GM18526 (cell line): Measurements from ENCODE around the gene PKMYT1.

Experiments
- POLR2A ChIP-seq: IDR thresholded peaks from 3 replicates; pipeline ENCODE4 v1.6.1; 2011; ENCODE audit not compliant: insufficient read length; ENCODE audit errors: extremely low read depth

Gene PKMYT1

DNA sequence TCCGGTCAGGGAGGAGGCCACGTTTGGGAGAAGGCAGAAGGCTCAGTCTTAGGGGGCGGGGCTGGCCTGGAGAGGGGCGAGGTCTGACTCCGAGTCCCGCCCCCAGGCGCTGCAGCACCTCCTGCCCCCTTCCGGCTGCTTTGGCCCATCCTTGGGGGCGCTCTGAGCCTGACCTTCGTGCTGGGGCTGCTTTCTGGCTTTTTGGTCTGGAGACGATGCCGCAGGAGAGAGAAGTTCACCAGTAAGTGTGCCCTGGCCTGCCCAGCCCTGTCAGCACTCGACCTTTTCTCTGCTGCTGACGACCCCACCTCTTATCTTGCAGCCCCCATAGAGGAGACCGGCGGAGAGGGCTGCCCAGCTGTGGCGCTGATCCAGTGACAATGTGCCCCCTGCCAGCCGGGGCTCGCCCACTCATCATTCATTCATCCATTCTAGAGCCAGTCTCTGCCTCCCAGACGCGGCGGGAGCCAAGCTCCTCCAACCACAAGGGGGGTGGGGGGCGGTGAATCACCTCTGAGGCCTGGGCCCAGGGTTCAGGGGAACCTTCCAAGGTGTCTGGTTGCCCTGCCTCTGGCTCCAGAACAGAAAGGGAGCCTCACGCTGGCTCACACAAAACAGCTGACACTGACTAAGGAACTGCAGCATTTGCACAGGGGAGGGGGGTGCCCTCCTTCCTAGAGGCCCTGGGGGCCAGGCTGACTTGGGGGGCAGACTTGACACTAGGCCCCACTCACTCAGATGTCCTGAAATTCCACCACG, 41.4 kb upstream of the PKMYT1 start:
- no peak for TF ChIP-seq POLR2A

DNA sequence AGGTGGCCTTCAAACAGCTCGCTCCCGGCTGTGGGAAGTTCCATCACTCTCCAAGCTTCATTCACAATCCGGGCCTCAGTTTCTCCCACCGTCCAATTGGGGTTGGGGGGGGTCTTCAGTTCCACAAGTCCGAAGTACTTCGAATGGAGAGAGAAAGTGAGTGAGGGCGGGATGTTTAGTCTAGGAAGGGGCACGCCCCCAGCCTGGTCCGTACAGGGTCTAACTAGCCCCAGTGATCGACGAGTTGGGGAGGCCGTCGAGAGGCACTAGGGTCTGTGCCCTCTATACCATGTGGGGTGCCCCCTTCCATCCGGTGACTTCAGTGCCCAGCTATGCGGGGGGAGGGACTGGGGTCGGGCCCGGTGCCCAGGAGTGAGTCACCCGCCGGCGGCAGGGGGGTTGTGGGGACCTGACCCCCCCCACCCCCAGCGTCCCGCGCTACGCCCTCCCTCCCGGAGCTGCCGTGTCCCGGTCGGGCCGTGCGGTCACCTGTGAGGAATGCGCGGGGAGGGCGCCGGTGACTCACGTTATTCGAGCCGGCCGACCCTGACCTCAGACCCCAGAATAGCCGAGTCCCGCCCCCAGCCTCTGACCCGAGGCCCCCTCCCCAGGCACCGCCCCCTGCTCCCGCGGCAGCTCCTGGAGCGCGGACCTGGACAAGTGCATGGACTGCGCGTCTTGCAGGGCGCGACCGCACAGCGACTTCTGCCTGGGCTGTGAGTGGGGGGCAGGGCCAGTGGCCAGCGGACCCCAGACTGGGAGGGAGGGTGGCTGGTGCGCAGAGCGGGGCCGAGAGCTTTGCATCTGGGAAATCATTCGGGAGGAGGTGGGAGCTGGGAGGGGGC, 40.6 kb upstream of the PKMYT1 start:
- no peak for TF ChIP-seq POLR2A

GRCh38 chr16:3020247-3020603, 40.0 kb upstream of the PKMYT1 start, which contains the start of gene TNFRSF12A:
TNFRSF12A (plus strand) TSS chr16:3020368; CDS start chr16:3020398, 30 bp downstream.
- TF ChIP-seq POLR2A: peak; percentile 79

DNA sequence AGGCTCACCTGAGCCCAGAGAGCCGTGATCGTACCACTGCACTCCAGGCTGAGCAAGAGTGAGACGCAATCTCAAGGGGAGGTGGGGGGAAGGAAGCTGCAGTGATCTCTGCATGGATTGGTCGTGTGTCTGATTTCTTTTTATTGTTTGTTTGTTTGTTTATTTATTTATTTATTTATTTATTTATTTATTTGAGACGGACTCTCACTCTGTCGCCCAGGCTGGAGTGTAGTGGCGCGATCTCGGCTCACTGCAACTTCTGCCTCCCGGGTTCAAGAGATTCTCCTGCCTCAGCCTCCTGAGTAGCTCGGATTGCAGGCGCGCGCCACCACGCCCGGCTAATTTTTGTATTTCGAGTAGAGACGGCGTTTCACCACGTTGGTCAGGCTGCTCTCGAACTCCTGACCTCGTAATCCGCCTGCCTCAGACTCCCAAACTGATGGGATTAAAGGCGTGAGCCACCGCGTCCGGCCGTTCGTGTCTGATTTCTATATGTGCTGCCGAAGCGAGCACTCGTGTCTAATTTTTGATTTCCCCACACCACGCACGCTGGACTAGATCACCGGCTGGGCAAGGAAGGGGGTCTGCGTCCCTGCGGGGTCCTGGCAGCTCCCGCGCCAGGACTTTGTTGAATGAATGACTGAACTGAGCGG, 39.5 kb upstream of the PKMYT1 start:
- TF ChIP-seq POLR2A: no peak

GRCh38 chr16:3017794-3018506, 37.7 kb upstream of the PKMYT1 start, which contains the start of gene CLDN6:
CLDN6 (minus strand) TSS chr16:3018183; CDS start chr16:3016021, 2,162 bp downstream.
- TF ChIP-seq POLR2A: no peak

- no peak for TF ChIP-seq POLR2A
Observed at GRCh38 chr16:3017344-3017743, 37.1 kb upstream of the PKMYT1 start.

- no peak for TF ChIP-seq POLR2A
Observed at GRCh38 chr16:3015865-3016521, 35.7 kb upstream of the PKMYT1 start.

DNA sequence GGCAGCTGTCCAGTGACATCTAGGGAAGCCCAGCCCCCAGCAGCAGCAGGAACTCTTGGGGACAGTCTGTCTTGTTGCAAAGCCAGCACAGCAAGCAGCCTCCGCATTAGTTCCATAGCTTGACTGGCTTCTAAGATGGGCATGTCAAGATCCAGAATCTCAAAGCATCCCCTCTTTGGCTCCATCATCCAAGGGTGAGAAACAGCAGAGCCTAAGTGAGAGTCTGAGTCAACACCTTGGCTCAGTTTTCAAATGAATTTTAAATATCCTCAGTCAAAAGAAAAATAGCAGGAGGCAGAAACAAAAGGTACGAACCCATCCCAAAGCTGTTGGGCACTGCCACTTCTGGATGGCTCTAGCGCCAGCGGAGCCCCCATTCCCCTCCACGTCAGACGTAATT, 34.7 kb upstream of the PKMYT1 start:
- TF ChIP-seq POLR2A: no peak

DNA sequence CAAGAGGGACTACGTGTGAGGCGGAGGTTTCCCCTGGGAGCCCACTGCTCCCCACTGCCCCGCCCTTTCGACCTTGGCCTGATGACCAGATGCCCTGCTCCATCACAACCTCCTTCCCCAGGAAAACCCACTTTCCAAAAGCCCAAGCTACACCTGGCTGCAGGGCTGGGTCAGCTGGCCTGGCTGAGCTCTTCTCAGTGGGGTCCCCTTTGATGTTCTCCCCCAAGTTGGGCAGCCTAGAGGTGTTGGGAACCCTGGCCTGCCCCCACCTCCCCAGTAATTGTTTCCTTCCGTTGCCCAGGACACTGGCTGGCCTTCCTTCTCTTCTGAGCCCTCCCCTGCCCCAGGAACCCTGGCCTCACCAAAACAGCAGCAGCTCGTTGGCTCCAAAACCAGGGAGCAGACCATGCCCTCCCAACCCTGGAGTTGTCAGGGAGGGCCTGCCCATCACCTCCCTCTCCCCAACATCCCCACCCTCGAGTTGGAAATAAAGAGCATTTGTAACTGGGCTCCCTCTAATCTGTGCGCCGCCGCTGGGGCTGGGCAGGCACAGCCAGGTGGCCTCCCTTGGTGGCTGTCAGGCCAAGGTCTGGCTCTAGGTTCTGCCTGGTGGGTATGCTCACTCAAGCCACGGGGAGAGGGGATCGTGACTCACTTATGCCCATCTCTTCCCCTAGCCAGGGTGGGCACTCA, 33.9 kb upstream of the PKMYT1 start:
- TF ChIP-seq POLR2A: no peak

DNA sequence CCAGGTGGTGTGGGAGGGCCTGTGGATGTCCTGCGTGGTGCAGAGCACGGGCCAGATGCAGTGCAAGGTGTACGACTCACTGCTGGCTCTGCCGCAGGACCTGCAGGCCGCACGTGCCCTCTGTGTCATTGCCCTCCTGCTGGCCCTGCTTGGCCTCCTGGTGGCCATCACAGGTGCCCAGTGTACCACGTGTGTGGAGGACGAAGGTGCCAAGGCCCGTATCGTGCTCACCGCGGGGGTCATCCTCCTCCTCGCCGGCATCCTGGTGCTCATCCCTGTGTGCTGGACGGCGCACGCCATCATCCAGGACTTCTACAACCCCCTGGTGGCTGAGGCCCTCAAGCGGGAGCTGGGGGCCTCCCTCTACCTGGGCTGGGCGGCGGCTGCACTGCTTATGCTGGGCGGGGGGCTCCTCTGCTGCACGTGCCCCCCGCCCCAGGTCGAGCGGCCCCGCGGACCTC, 33.3 kb upstream of the PKMYT1 start:
- TF ChIP-seq POLR2A: no peak

GRCh38 chr16:3012828-3013420, 32.7 kb upstream of the PKMYT1 start, which contains the start of gene CLDN9:
CLDN9 (plus strand) TSS chr16:3012923; CDS start chr16:3013363, 440 bp downstream.
- TF ChIP-seq POLR2A: no peak

GRCh38 chr16:3012246-3012645, 32.0 kb upstream of the PKMYT1 start:
- no peak for TF ChIP-seq POLR2A

DNA sequence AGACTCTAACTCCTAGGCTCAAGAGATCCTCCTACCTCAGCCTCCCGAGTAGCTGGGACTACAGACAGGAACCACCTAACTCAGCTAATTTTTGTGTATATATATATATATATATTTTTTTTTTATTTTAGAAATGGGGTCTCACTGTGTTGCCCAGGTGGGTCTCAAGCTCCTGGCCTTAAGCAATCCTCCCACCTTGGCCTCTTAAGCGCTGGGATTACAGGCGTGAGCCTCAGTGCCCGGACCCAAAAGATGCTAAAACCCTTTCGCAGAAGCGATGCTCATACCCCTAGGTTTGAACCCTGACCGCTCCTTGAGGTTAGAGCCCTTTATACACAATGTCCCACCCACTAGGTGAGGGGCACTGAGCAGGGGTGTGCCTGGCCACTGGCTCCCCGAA, 30.3 kb upstream of the PKMYT1 start:
- TF ChIP-seq POLR2A: no peak

DNA sequence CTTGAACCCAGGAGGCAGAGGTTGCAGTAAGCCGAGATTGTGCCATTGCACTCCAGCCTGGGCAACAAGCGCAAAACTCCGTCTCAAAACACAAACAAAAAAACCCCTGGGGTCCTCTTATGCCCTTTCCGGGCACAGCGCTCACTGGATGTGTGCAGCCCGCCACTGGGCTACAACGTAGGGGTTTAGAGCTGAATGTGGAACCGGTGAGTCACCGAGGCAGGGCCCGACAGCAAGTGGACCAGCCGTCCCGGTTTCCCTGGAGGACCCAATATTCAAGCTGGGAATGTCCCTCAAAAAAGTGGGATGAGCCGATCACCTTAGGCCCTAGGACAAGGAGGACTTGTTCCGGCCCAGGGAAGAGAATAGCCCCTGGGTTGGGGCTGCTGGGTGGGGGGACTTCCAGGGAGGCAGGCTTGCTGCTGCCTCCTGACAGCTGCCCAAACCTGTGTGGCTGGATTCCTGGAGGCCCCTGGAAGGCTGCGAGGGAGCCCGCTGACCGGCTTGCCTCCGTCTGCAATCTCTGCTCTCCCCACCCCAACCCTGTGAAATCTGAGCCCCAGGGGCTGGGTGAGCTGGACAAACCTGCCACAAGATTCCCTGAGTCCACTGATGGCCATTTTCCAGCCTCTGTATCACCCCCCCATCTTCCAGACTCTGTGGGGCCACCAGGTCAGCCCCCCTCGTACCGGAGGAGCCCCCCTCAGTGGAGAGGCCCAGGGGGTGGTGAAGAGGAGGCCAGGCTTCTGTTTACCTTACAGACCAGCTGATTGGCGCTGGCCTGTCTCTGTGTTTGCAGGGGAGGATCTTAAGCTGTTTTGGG, 29.5 kb upstream of the PKMYT1 start:
- no peak for TF ChIP-seq POLR2A
